Urinary bladder (tissue), 4 donors: ENCODE data around the gene TBC1D25. TPM values are rescaled to one million over a fixed set of nuclear protein-coding genes. Genes with fewer than 3 reads are reported as not detected.
"Not testable (repeated sequence)": the region's sequence is repeated elsewhere in the genome, so short reads cannot be mapped to it uniquely, and the experiment has no call there.

Source experiments
- DNase-seq: peaks from one replicate; pipeline ENCODE4 v3.0.0-alpha.2; 2015; ENCODE audit errors: extremely low spot score
- H3K27ac ChIP-seq: one replicate; pipeline ENCODE4 v1.5.1; 2013; ENCODE audit warnings: low read depth, mild to moderate bottlenecking, moderate library complexity
- H3K36me3 ChIP-seq: one replicate; pipeline ENCODE4 v1.6.1; 2013; ENCODE audit warnings: mild to moderate bottlenecking, moderate library complexity; ENCODE audit not compliant: insufficient read depth
- H3K4me1 ChIP-seq: one replicate; pipeline ENCODE4 v1.6.1; 2013; ENCODE audit warnings: mild to moderate bottlenecking, moderate library complexity; ENCODE audit not compliant: insufficient read depth
- H3K4me3 ChIP-seq: one replicate; pipeline ENCODE4 v1.5.1; 2013; ENCODE audit warnings: low read depth, low read length
- WGBS: extraction: QIAGEN DNeasy Blood & Tissue Kit; methylation state at CpG from one replicate; pipeline ENCODE4 v1.1.7; 2013; 5-methylcytosine and 5-hydroxymethylcytosine counted together
- polyA plus RNA-seq: library from polyadenylated mRNA; stranded (reverse); fragments of 200-250 nt; gene quantifications from one replicate; pipeline ENCODE4 v1.2.3, GENCODE V29; 2013
- total RNA-seq: library from RNA; depleted of rRNA; stranded (reverse); fragments of >200 nt; gene quantifications from one replicate; pipeline ENCODE4 v1.2.3, GENCODE V29; 2014
- donor health status: healthy with polysubstance abuse.
- donor health status: healthy.

The TBC1D25 gene
- total and polyA plus RNA-seq, 2 donors: 3.7 to 14.7 TPM

DNA sequence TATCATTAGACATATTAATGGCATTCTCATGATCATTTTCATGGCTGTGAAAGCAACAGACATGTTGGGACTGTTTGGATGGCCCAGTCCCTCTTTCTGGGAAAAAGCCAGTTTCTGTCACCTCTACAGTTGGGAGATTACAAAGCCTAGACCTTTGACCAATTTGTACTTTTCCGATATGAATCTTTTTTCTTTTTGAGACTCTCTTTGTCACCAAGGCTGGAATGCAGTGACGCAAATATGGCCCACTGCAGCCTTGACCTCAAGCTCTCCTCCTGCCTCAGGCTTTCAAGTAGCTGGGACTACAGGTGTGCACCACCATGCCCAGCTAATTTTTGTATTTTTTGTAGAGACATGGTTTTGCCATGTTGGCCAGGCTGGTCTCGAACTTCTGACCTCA lies 9.4 kb downstream of the TBC1D25 start:
- WGBS: over 99% methylated on average over 3 of the region's 3 CpGs
- no peak overlapping the region for H3K4me3 ChIP-seq
- H3K36me3 ChIP-seq: no peaks in the 10 kb centered on the region

DNA sequence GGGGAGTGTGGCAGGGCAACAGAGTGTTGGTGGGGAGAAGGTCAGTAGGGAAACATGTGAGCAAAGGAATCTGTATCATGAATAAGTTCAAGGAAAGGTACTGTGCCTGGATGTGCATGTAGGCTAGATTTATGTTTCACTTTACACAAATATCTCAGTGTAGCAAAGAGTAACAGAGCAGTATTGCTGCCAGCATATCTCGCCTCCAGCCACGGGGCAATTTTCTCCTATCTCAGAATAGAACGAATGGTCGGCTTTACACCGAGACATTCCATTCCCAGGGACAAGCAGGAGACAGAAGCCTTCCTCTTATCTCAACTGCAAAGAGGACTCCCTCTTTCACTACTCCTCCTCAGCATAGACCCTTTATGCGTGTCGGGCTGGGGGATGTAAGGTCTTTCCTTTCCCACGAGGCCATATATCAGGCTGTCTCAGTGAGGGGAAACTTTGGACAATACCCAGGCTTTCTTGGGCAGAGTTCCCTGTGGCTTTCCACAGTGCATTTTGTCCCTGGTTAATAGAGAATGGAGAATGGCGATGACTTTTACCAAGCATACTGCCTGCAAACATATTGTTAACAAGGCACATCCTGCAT lies 16.3 kb downstream of the TBC1D25 start:
- H3K4me3 ChIP-seq, H3K4me1 ChIP-seq, H3K36me3 ChIP-seq, H3K27ac ChIP-seq, DNase-seq: not testable (repeated sequence)
- WGBS: 71% methylated on average over 9 of the region's 9 CpGs

More for the DNA sequence above, 9.4 kb downstream of the TBC1D25 start:
- no peaks in the 10 kb centered on the region for H3K4me1 ChIP-seq
- DNase-seq: no peak
- no peak overlapping the region for H3K27ac ChIP-seq

DNA sequence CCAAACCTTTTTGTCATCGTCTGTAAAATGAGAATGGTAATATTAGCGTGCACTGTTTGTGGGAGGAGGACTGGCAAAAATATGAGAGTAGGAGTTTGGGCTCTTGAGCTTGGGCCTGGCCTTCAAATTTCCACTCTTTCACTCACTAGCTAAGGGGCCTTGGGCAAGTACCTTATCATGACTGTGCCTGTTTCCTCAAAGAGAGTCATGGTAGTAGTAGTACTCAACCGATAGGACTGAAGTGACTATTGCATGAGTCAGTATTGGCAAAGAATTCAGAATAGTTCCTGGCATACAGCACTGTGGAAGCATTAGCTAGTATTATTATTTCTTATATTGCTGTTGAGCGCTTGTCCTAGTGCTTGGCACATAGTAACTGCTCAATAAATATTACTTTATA lies 18.8 kb downstream of the TBC1D25 start:
- H3K36me3 ChIP-seq: no peaks in the 10 kb centered on the region
- no peaks in the 10 kb centered on the region for H3K4me1 ChIP-seq
- no peak overlapping the region for H3K27ac ChIP-seq
- H3K4me3 ChIP-seq: no peak overlapping the region
- no peak for DNase-seq
- 78% methylated on average over 4 of the region's 4 CpGs for whole genome bisulfite sequencing

DNA sequence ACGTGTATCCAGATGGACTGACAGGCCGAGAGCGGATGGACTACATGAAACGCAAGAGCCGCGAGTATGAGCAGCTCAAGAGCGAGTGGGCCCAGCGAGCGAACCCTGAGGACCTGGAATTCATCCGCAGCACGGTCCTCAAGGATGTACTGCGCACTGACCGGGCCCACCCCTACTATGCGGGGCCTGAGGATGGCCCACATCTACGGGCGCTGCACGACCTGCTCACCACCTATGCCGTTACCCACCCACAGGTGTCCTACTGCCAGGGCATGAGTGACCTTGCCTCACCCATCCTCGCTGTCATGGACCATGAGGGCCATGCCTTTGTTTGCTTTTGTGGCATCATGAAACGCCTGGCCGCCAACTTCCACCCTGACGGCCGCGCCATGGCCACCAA lies 20.1 kb downstream of the TBC1D25 start:
- Histone ChIP-seq H3K4me1 (no peaks in the 10 kb centered on the region), H3K36me3 (no peaks in the 10 kb centered on the region), H3K4me3 (no peak overlapping the region), H3K27ac (no peak overlapping the region)
- 97% methylated on average over 24 of the region's 24 CpGs for WGBS
- no peak for DNase-seq

DNA sequence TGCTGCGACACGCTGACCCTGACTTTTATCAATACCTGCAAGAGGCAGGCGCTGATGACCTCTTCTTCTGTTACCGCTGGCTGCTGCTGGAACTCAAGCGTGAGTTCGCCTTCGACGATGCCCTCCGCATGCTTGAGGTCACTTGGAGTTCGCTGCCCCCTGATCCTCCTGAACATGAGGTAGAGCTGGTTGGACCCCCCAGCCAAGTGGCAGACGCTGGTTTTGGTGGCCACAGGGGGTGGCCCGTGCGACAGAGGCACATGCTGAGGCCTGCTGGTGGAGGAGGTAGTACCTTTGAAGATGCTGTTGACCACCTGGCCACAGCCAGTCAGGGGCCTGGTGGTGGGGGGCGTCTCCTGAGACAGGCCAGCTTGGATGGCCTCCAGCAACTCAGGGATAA lies 20.5 kb downstream of the TBC1D25 start:
- Histone ChIP-seq H3K27ac (no peak overlapping the region), H3K4me3 (no peak overlapping the region), H3K4me1 (no peaks in the 10 kb centered on the region), H3K36me3 (no peaks in the 10 kb centered on the region)
- no peak for DNase-seq
- 97% methylated on average over 14 of the region's 14 CpGs for WGBS

DNA sequence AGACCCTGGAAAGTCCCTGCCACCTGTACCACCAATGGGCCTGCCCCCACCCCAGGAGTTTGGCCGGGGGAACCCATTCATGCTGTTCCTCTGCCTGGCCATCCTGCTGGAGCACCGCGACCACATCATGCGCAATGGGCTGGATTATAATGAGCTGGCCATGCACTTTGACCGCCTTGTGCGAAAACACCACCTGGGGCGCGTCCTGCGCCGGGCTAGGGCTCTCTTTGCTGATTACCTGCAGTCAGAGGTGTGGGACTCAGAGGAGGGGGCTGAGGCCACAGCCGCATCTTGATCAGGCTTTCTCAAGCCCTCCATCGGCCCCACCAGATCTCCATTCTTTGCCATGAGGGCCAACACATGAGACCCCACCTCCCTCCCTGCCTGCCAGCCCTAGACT lies 21.2 kb downstream of the TBC1D25 start:
- no peak for DNase-seq
- H3K27ac ChIP-seq: no peak overlapping the region
- H3K4me1 ChIP-seq: no peaks in the 10 kb centered on the region
- 95% methylated on average over 12 of the region's 12 CpGs for WGBS
- no peaks in the 10 kb centered on the region for H3K36me3 ChIP-seq
- no peak overlapping the region for H3K4me3 ChIP-seq

DNA sequence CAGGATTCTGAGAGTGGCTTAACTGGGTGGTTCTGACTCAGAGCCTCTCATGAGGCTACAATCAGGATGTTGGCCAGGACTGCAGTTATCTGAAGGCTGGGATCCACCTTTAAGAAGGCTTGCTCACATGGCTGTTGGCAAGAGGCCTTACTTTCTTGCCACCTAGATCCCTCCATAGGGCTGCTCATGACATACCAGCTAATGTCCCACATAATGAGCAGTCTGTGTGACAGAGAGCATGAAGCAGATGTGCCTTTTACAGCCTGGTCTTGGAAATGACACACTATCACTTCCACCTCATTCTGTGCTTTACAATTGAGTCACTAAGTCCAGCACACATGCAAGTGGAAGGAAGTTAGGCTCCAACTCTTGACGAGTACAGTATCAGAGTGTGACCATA lies 30.4 kb downstream of the TBC1D25 start:
- no peak overlapping the region for H3K27ac ChIP-seq
- no peaks in the 10 kb centered on the region for H3K36me3 ChIP-seq
- H3K4me1 ChIP-seq: no peaks in the 10 kb centered on the region
- 66% methylated on average over 1 of the region's 1 CpG for WGBS
- no peak overlapping the region for H3K4me3 ChIP-seq
- DNase-seq: no peak

DNA sequence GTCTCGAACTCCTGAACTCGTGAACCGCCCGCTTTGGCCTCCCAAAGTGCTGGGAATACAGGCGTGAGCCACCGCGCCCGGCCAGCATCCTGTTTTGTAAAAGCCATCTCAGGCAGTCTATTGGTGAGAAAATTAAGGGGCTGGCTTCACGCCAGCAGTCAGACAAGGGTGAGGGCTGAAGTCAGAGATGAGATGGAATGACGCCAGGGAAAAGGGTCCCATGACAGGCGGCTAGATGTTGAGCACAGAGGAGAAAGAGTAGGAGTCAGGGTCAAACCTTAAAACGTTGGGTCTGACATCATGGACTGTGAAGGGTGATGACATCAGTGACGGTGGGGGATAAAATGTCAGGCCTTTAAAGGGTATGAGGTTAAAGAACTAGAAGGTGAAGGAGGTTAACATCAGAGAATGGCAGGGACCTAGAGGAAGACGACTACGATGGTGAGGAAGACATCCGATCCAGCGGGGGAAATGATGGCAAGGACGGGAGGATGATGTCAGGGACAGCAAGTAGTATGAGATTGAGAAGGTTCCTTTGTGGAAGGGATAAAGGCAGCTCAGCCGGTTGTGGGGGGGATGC lies 34.3 kb downstream of the TBC1D25 start:
- Histone ChIP-seq H3K4me3 (peak overlapping the region; percentile 15), H3K36me3 (peaks cover 6% of the 10 kb centered on the region), H3K27ac (peak overlapping the region; percentile 80), H3K4me1 (no peaks in the 10 kb centered on the region)
- 38% methylated on average over 19 of the region's 19 CpGs for WGBS
- no peak for DNase-seq

DNA sequence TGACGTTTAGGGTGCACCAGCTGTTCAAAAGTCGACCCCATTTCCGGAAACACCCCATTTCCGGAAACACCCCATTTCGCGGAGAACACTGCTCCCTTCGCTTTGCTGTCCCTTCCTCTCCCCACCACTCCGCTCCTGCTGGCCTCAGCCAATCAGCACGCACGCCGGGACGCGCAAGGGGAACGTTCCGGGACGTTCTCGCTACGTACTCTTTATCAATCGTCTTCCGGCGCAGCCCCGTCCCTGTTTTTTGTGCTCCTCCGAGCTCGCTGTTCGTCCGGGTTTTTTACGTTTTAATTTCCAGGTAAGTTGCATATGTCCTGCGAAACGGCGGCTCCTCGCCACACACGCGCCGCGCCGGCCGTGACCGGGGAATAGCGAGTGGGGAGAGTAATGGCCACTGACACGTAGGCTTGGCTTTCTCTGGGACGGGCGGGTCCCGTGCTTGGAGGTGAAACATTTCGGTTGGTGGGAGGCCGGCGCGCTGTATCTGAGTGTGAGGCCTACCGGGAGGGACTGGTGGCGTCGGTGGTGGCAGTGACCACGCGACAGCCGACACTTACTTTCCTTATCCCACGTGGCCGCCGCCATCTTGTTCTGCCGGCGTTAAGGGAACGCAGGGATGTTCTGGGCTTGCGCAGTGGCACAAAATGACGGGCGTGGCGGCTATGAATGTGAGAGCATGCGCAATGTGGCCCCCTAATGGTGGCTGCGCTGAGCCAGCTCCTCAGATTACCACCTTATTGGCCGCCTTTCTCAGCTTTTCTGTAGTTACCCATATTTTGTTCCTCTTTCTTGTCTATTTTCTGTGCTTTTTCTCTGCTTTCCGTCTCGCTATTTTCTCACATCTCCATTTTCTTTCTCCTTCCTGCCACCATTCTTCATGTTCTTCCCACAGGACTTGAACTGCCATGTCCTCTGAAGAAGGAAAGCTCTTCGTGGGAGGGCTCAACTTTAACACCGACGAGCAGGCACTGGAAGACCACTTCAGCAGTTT lies 35.1 kb downstream of the TBC1D25 start, which contains the start of gene RBM3:
Gene RBM3, plus strand, starts transcription at position 215 of the 997 bp plus-strand sequence. Its CDS starts 697 bp downstream, at position 912.
- no peaks in the 10 kb centered on the region for H3K4me1 ChIP-seq
- peak within 1 kb of the TSS; percentile 72 for H3K4me3 ChIP-seq
- under 1% methylated on average over 68 of the region's 71 CpGs for WGBS
- peaks cover 6% of the 10 kb centered on the region for H3K36me3 ChIP-seq
- DNase-seq: peak; percentile 87
- peak within 1 kb of the TSS; percentile 93 for H3K27ac ChIP-seq

DNA sequence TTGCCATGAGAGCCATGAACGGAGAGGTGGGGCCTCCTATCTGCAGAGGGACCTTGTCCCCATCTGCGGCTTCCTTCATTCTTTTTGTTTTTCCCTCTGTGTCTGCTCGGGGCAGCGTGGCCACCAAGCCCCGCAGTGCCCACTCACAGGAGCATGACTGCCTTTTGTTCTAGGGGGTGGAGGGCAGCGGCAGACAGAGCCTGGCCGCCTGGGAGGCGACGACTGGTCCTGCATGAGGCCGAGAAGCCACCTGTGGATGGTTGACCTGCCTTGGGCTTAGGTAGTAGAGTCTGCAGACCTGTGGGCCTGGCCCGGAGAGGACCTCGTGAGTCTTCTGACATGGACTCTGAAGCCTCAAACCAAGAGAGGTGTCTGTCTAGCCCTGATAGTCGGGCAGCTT lies 36.1 kb downstream of the TBC1D25 start:
- 81% methylated on average over 13 of the region's 13 CpGs for WGBS
- DNase-seq: no peak
- Histone ChIP-seq H3K4me3 (no peak overlapping the region), H3K4me1 (no peaks in the 10 kb centered on the region), H3K27ac (no peak overlapping the region), H3K36me3 (peaks cover 6% of the 10 kb centered on the region)

DNA sequence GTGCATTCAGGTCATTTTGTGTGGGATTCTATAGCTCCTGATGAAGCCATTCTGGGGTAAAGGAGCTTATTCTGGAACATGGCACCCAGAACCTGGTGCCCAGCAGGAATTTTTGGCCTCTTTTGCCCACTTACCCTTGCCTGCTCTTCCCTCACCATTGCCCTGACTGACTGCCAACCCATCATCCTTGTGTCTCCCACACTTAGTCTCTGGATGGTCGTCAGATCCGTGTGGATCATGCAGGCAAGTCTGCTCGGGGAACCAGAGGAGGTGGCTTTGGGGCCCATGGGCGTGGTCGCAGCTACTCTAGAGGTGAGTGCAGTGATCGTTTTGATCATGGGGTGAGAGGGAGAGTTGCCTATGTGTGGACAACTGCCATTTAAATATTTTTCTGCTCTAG lies 36.6 kb downstream of the TBC1D25 start:
- H3K36me3 ChIP-seq: peaks cover 6% of the 10 kb centered on the region
- WGBS: 64% methylated on average over 6 of the region's 6 CpGs
- H3K4me3 ChIP-seq: no peak overlapping the region
- H3K27ac ChIP-seq: no peak overlapping the region
- H3K4me1 ChIP-seq: no peaks in the 10 kb centered on the region
- no peak for DNase-seq

DNA sequence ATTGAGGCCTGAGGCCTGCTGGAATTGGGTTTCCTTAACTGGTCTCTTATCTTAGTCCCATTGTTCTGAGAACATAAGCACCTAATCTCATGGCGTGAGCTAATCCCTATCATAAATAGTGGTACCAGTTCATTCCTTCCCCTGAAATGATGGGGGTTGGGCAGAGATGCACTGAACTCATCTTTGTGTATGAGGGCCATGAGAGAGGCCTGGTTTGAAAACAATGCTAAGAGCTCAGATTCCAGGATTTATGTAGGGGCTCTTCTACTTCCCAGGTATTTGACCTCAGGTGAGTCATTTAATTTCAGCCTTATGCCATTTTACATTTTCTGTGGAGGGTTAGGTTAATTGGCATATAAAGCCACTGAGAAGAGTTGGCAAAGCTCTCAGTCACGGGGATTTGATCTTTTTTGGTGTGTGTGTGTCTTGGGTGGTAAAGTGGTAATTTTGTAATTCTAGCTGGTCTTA lies 39.2 kb downstream of the TBC1D25 start:
- 48% methylated on average over 2 of the region's 2 CpGs for whole genome bisulfite sequencing
- no peak overlapping the region for H3K27ac ChIP-seq
- DNase-seq: no peak
- H3K4me1 ChIP-seq: no peaks in the 10 kb centered on the region
- H3K36me3 ChIP-seq: peaks cover 6% of the 10 kb centered on the region
- no peak overlapping the region for H3K4me3 ChIP-seq

DNA sequence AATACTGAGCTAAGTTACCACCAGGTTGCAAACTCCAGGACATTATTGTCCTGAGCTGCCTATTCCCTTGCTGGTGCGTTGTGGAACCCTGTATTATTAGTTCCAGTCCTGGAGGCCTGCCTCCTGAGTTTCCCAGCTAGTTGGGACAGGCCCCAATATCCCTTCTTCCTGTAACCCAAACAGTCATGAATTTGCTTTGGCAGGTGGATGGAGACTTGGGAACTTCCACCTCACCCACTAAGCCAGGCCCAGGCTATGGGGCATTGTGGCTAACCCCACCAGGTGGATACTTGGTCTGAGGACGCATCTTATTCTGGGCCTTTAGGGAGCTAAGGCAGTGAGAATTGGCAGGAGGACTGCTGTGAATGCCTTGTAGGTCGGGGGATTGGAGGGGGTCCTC lies 39.7 kb downstream of the TBC1D25 start:
- H3K27ac ChIP-seq: no peak overlapping the region
- DNase-seq: no peak
- peaks cover 6% of the 10 kb centered on the region for H3K36me3 ChIP-seq
- H3K4me1 ChIP-seq: no peaks in the 10 kb centered on the region
- H3K4me3 ChIP-seq: no peak overlapping the region
- 82% methylated on average over 3 of the region's 3 CpGs for WGBS
